ENCODE measurements around the gene GDAP1L1.
"Not testable (repeated sequence)": the region's sequence is repeated elsewhere in the genome, so short reads cannot be mapped to it uniquely, and the experiment has no call there.

The GDAP1L1 gene

GRCh38 chr20:44256961-44257360 is 9.9 kb downstream of the GDAP1L1 start:
- DNase-seq: no peak

- DNase-seq: no peak
These were observed 11.2 kb downstream of the GDAP1L1 start for GRCh38 chr20:44258226-44258890.

- DNase-seq: peak; percentile 8
These were observed 17.2 kb downstream of the GDAP1L1 start for GRCh38 chr20:44264287-44264686.

- no peak for DNase-seq
These were observed 21.7 kb downstream of the GDAP1L1 start for GRCh38 chr20:44268802-44269201.

- no peak for DNase-seq
These were observed 25.0 kb downstream of the GDAP1L1 start for GRCh38 chr20:44271915-44272663.

- DNase-seq: no peak
These were observed 26.4 kb downstream of the GDAP1L1 start for GRCh38 chr20:44273231-44274215.

- no peak for DNase-seq
These were observed 27.4 kb downstream of the GDAP1L1 start for GRCh38 chr20:44274303-44275017.

- DNase-seq: no peak
These were observed 32.1 kb downstream of the GDAP1L1 start for GRCh38 chr20:44279228-44279627.

- no peak for DNase-seq
These were observed 33.3 kb downstream of the GDAP1L1 start for GRCh38 chr20:44280387-44280786.

- no peak for DNase-seq
These were observed 35.1 kb downstream of the GDAP1L1 start for GRCh38 chr20:44282192-44282591.

- DNase-seq: no peak
These were observed 36.9 kb downstream of the GDAP1L1 start for GRCh38 chr20:44284032-44284431.

- no peak for DNase-seq
These were observed 40.4 kb downstream of the GDAP1L1 start for GRCh38 chr20:44287272-44288097.

- peak; percentile 11 for DNase-seq
These were observed 41.1 kb downstream of the GDAP1L1 start for GRCh38 chr20:44288252-44288651.

- no peak for DNase-seq
These were observed 44.6 kb downstream of the GDAP1L1 start for GRCh38 chr20:44291754-44292153.

- DNase-seq: no peak
These were observed 48.9 kb downstream of the GDAP1L1 start for GRCh38 chr20:44296011-44296410.

- DNase-seq: no peak
These were observed 50.6 kb downstream of the GDAP1L1 start for GRCh38 chr20:44297721-44298120.

GRCh38 chr20:44299011-44299535 is 52.0 kb downstream of the GDAP1L1 start:
- not testable (repeated sequence) for DNase-seq

- DNase-seq: no peak
These were observed 54.2 kb downstream of the GDAP1L1 start for GRCh38 chr20:44301285-44301684.

GRCh38 chr20:44302026-44302669 is 55.0 kb downstream of the GDAP1L1 start:
- no peak for DNase-seq

GRCh38 chr20:44302736-44303135 is 55.6 kb downstream of the GDAP1L1 start:
- DNase-seq: no peak

GRCh38 chr20:44304383-44304782 is 57.3 kb downstream of the GDAP1L1 start:
- DNase-seq: no peak

Measured in RPMI8226 (cell line).